Limb (tissue), 2 donors: ENCODE results near the gene FUOM.
"Not testable (repeated sequence)": the region's sequence is repeated elsewhere in the genome, so short reads cannot be mapped to it uniquely, and the experiment has no call there.

Experiments
- DNase-seq, 2 donors: peaks; one replicate each; pipeline ENCODE4 v3.0.0-alpha.2; 2016; ENCODE audit errors: extremely low spot score in 2 of 2

FUOM gene

GRCh38 chr10:133368153-133368552 lies 10.3 kb upstream of the FUOM start:
- DNase-seq: no peak

- not testable (repeated sequence) for DNase-seq
These were observed 9.6 kb upstream of the FUOM start for GRCh38 chr10:133367461-133367860.

- DNase-seq: no peak
These were observed 8.9 kb upstream of the FUOM start for GRCh38 chr10:133366751-133367150.

- DNase-seq: no peak
These were observed 8.3 kb upstream of the FUOM start for GRCh38 chr10:133366130-133366478.

- no peak for DNase-seq
These were observed 7.8 kb upstream of the FUOM start for GRCh38 chr10:133365461-133366129.

- DNase-seq: no peak
These were observed 7.0 kb upstream of the FUOM start for GRCh38 chr10:133364645-133365431.

GRCh38 chr10:133362846-133363245 lies 5.0 kb upstream of the FUOM start:
- no peak for DNase-seq

GRCh38 chr10:133361773-133362441 lies 4.1 kb upstream of the FUOM start:
- DNase-seq: no peak

- DNase-seq: no peak
These were observed 3.4 kb upstream of the FUOM start for GRCh38 chr10:133361227-133361626.

GRCh38 chr10:133359972-133360610 lies 2.3 kb upstream of the FUOM start:
- DNase-seq: no peak

- DNase-seq: no peak
These were observed 1.7 kb upstream of the FUOM start for GRCh38 chr10:133359554-133359971.

- no peak for DNase-seq
These were observed 1.1 kb upstream of the FUOM start for GRCh38 chr10:133358925-133359310.

- DNase-seq: no peak
These were observed 524 bp upstream of the FUOM start for GRCh38 chr10:133358162-133358924.

GRCh38 chr10:133356549-133357284 lies 1.1 kb downstream of the FUOM start:
- DNase-seq: no peak

- no peak for DNase-seq
These were observed 1.8 kb downstream of the FUOM start for GRCh38 chr10:133355991-133356390.

GRCh38 chr10:133355266-133355665 lies 2.6 kb downstream of the FUOM start:
- no peak for DNase-seq

- no peak for DNase-seq
These were observed 3.1 kb downstream of the FUOM start for GRCh38 chr10:133354672-133355240.

- DNase-seq: no peak
These were observed 3.7 kb downstream of the FUOM start for GRCh38 chr10:133353988-133354605.

- no peak for DNase-seq
These were observed 4.4 kb downstream of the FUOM start for GRCh38 chr10:133353202-133353959.
